ENCODE measurements around the gene TGFBR1.

Gene TGFBR1

DNA sequence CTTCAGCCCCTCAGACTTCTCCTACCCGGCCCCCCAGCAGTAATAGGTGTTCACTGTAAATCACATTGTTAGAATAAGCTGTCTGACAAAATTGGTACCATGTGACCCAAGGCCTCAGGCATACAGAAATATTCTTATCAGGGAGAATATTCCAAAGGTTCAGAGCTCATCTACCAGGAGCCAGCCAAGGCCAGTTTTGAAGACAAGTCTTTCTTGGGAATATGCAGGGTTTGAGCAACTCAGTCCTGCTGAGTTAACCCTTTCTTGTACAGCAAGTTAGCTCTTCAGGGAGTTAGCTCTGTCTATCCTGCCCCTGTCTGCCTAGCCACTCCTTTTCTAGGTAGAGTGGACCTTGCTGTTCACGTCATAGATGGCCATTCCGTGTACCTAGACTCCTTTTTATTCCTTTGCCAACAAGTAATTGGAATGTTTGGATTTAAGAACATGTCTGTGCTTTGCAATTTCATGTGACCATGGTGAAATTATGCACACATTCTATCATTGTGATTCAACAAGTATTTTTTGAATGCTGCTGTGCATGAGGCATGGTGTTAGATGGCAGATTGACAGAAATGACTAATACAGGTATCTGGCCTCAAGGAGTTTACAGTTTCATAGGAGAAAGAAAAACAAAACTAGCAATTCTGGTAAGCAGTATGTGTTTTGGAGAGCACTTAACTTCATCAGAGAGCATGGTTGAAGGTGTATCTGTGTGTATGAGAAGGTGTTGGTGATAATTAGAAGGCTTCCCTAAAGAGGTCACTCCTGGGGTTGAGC lies 22.6 kb downstream of the TGFBR1 start:
- TF ChIP-seq ZFX (IDR thresholded peaks at IDR 0.05): no peak
- no peak for TF ChIP-seq CTCF (conservative IDR thresholded peaks at IDR 0.05)
- no peak overlapping the region for H3K27ac ChIP-seq

DNA sequence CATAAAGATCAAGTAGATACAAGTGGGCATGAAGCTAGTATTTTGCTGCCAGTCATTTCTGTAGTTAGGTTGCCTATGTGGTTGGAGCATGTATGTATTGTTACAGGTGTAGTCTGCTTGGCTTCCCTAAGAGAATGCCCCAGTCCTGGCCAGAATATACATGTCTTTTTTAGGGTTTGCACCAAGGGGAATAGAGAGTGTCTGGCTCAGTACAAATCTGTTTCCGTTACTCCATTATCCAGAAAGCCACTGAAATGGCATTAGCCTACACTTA lies 23.2 kb downstream of the TGFBR1 start:
- TF ChIP-seq ZFX (IDR thresholded peaks at IDR 0.05): no peak
- no peak for TF ChIP-seq CTCF (conservative IDR thresholded peaks at IDR 0.05)
- no peak overlapping the region for H3K27ac ChIP-seq

DNA sequence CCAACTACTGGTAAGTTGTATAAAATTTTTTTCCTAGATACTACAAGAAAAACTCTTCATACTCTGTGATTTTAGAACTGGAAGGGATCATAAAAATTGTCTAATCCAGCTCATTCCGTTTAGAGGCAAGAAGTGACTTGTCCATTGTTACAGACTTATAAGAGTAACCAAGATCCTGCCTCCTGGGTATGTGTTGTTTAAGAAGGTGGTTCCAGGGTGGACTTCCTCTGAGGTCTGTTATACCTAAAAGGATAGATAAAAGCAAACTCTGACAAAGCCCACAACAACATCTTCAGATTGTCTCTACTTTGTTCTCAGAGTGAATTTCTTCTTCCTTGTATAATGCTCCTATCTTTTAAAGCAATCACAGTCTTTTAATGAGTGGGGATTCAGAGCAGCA lies 24.2 kb downstream of the TGFBR1 start:
- TF ChIP-seq CTCF (conservative IDR thresholded peaks at IDR 0.05): no peak
- no peak overlapping the region for H3K27ac ChIP-seq

DNA sequence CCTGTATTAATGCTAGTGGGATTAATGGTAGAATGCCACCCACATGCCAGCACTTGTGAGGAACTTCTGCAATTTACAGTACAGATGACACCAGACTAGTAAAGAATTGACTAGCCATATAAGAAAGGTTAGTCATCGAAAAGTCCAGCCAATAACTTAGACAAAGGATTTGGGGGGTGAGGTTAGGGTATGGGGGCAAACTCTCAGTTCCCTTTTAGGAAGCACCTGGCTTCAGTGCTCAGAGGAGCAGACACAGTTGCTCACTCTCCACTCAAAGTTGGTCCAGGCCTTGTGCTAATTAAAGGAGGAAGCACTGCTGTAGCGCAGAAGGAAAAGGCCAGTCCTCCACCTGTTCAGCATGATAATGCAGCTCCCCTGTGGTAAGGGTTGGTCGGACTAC lies 25.2 kb downstream of the TGFBR1 start:
- no peak overlapping the region for H3K27ac ChIP-seq
- TF ChIP-seq CTCF (conservative IDR thresholded peaks at IDR 0.05): no peak
- no peak for TF ChIP-seq ZFX (IDR thresholded peaks at IDR 0.05)

GRCh38 chr9:99133145-99133544 lies 28.2 kb downstream of the TGFBR1 start:
- H3K27ac ChIP-seq: no peak overlapping the region
- TF ChIP-seq ZFX (IDR thresholded peaks at IDR 0.05) (no peak), CTCF (conservative IDR thresholded peaks at IDR 0.05) (no peak)

DNA sequence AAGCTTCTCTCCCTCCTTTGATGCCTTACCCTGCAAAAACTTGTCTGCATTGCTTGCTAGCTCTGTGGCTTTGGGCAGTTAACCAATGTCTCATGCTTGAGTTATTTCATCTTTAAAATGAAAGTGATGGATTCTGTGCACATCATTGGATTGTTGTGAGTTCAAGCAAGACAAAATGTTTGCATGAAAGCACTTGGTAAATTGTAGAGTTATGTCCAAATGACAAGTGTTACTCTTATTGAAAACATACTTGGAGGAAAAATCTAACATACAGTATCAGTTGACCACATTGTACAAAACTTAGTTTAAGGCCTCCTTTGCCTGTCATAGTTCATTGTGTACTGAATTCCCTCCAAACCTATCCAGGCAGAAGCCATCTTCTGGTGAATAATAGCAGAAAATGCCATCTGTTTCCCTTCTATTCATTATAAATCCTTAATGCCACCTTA lies 30.0 kb downstream of the TGFBR1 start:
- no peak overlapping the region for H3K27ac ChIP-seq
- TF ChIP-seq ZFX (IDR thresholded peaks at IDR 0.05): no peak
- no peak for TF ChIP-seq CTCF (conservative IDR thresholded peaks at IDR 0.05)

DNA sequence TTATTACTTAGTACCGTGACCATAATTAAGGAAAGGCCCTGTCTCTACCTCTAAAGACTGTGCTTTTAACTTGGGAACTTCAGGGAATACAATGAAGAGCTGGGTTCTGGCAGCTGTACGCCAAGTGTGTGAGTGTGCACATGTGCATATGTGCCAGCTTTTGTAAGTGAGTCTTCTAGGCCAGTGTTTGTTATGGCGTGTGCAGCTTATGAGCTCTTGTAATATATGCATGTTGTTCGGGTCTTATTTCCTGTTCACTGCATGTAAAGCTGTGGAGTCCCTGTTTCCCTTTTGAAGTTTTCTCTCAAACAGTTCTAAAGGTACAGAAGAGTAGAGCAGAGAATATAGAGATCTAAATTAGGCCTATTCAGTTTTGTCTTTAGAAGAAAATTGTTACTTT lies 30.5 kb downstream of the TGFBR1 start:
- TF ChIP-seq ZFX (IDR thresholded peaks at IDR 0.05) (no peak), CTCF (conservative IDR thresholded peaks at IDR 0.05) (no peak)
- no peak overlapping the region for H3K27ac ChIP-seq
